ENCODE measurements around the gene TRAPPC3L. TPM values are rescaled to one million over a fixed set of nuclear protein-coding genes. Genes with fewer than 3 reads are reported as not detected.
A peak's percentile ranks its signal among the peaks of the same experiment; 100 is the strongest.

Gene TRAPPC3L
- total RNA-seq, 1 experiment from 2014 or later, result not detected

GRCh38 chr6:116491610-116492330 lies 53.7 kb downstream of the TRAPPC3L start:
- intact Hi-C loops (cut with micrococcal nuclease; ENCODE audit: unreplicated experiment), result no loop called here

GRCh38 chr6:116485559-116486184 lies 59.8 kb downstream of the TRAPPC3L start:
- Mint-ChIP-seq H3K9me3 (ENCODE audit: low read depth, unreplicated experiment) (peaks cover 4% of the 10 kb centered on the region), H3K27me3 (ENCODE audit: unreplicated experiment) (no peaks in the 10 kb centered on the region), H3K4me1 (ENCODE audit: low read depth, unreplicated experiment) (peaks cover 14% of the 10 kb centered on the region), H3K4me3 (ENCODE audit: low read depth, unreplicated experiment) (no peak overlapping the region), H3K27ac (ENCODE audit: unreplicated experiment) (no peak overlapping the region), H3K36me3 (ENCODE audit: insufficient read depth, unreplicated experiment) (no peaks in the 10 kb centered on the region)
- TF ChIP-seq CTCF (IDR thresholded peaks at IDR 0.05; ENCODE audit: unreplicated experiment), result no peak
- intact Hi-C loops (cut with micrococcal nuclease; ENCODE audit: unreplicated experiment), result no loop called here
- CTCF ChIA-PET, result no interaction called here
- BruUV-seq (replicated peaks), result no TSS peak
- DNase-seq, result no peak

More at GRCh38 chr6:116491610-116492330, 53.7 kb downstream of the TRAPPC3L start:
- H3K4me1 Mint-ChIP-seq (ENCODE audit: low read depth, unreplicated experiment), result no peaks in the 10 kb centered on the region
- H3K36me3 Mint-ChIP-seq (ENCODE audit: insufficient read depth, unreplicated experiment), result no peaks in the 10 kb centered on the region
- DNase-seq, result no peak
- CTCF ChIA-PET, result no interaction called here
- no peak overlapping the region for H3K4me3 Mint-ChIP-seq (ENCODE audit: low read depth, unreplicated experiment)
- no peaks in the 10 kb centered on the region for H3K9me3 Mint-ChIP-seq (ENCODE audit: low read depth, unreplicated experiment)
- no peaks in the 10 kb centered on the region for H3K27me3 Mint-ChIP-seq (ENCODE audit: unreplicated experiment)
- no peak for TF ChIP-seq CTCF (IDR thresholded peaks at IDR 0.05; ENCODE audit: unreplicated experiment)
- BruUV-seq (replicated peaks), result no TSS peak
- no peak overlapping the region for H3K27ac Mint-ChIP-seq (ENCODE audit: unreplicated experiment)

- DNase-seq, result peak; percentile 8
Measured at GRCh38 chr6:116483616-116484015, 61.9 kb downstream of the TRAPPC3L start.

GRCh38 chr6:116482780-116483179 lies 62.7 kb downstream of the TRAPPC3L start:
- Mint-ChIP-seq H3K4me3 (ENCODE audit: low read depth, unreplicated experiment) (no peak overlapping the region), H3K27ac (ENCODE audit: unreplicated experiment) (no peak overlapping the region), H3K36me3 (ENCODE audit: insufficient read depth, unreplicated experiment) (no peaks in the 10 kb centered on the region), H3K27me3 (ENCODE audit: unreplicated experiment) (no peaks in the 10 kb centered on the region), H3K4me1 (ENCODE audit: low read depth, unreplicated experiment) (peaks cover 14% of the 10 kb centered on the region), H3K9me3 (ENCODE audit: low read depth, unreplicated experiment) (peaks cover 4% of the 10 kb centered on the region)
- CTCF ChIA-PET, result no interaction called here
- no peak for DNase-seq
- no TSS peak for BruUV-seq (replicated peaks)
- TF ChIP-seq CTCF (IDR thresholded peaks at IDR 0.05; ENCODE audit: unreplicated experiment), result no peak
- intact Hi-C loops (cut with micrococcal nuclease; ENCODE audit: unreplicated experiment), result no loop called here

More at GRCh38 chr6:116483616-116484015, 61.9 kb downstream of the TRAPPC3L start:
- no peaks in the 10 kb centered on the region for H3K27me3 Mint-ChIP-seq (ENCODE audit: unreplicated experiment)
- CTCF ChIA-PET, result no interaction called here
- H3K4me3 Mint-ChIP-seq (ENCODE audit: low read depth, unreplicated experiment), result no peak overlapping the region
- peaks cover 14% of the 10 kb centered on the region for H3K4me1 Mint-ChIP-seq (ENCODE audit: low read depth, unreplicated experiment)
- BruUV-seq (replicated peaks), result no TSS peak
- H3K27ac Mint-ChIP-seq (ENCODE audit: unreplicated experiment), result no peak overlapping the region
- no peak for TF ChIP-seq CTCF (IDR thresholded peaks at IDR 0.05; ENCODE audit: unreplicated experiment)
- H3K9me3 Mint-ChIP-seq (ENCODE audit: low read depth, unreplicated experiment), result peaks cover 4% of the 10 kb centered on the region
- H3K36me3 Mint-ChIP-seq (ENCODE audit: insufficient read depth, unreplicated experiment), result no peaks in the 10 kb centered on the region
- intact Hi-C loops (cut with micrococcal nuclease; ENCODE audit: unreplicated experiment), result no loop called here

Measured in Calu3 (cell line).